D721Med (cell line): Measurements from ENCODE around the gene TICAM1.
"Not testable (repeated sequence)": the region's sequence is repeated elsewhere in the genome, so short reads cannot be mapped to it uniquely, and the experiment has no call there.

Experiments used
- DNase-seq: peaks from one replicate; pipeline ENCODE4 v3.0.0; 2011; ENCODE audit warnings: low spot score; ENCODE audit not compliant: insufficient read length
- FAIRE-seq: peaks from 2 replicates; lab custom pipeline; 2011; peaks lifted over from hg19 to GRCh38; lab: Jason Lieb, UNC
- TF ChIP-seq, protein P1 (sequence below): IDR thresholded peaks from 2 replicates; pipeline ENCODE4 v1.5.1; 2012; ENCODE audit warnings: mild to moderate bottlenecking, control low read depth; ENCODE audit not compliant: insufficient read depth; ENCODE audit errors: missing control alignments

The TICAM1 gene

DNA sequence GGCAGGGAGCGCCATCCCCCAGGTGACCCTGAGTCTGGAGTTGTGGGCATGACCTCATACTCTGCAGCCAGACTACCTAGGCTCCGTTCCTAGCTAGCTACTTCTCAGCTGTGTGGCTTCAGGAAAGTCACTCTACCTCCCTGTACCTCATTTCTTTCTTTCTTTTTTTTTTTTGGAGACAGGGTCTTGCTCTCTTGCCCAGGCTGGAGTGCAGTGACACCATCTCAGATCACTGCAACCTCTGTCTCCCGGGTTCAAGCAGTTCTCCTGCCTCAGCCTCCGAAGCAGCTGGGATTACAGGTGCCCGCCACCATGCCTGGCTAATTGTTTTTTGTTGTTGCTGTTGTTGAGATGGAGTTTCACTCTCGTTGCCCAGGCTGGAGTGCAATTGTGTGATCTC, 21.0 kb upstream of the TICAM1 start:
- FAIRE-seq (no peak), DNase-seq (no peak)
- TF ChIP-seq, protein P1, sequence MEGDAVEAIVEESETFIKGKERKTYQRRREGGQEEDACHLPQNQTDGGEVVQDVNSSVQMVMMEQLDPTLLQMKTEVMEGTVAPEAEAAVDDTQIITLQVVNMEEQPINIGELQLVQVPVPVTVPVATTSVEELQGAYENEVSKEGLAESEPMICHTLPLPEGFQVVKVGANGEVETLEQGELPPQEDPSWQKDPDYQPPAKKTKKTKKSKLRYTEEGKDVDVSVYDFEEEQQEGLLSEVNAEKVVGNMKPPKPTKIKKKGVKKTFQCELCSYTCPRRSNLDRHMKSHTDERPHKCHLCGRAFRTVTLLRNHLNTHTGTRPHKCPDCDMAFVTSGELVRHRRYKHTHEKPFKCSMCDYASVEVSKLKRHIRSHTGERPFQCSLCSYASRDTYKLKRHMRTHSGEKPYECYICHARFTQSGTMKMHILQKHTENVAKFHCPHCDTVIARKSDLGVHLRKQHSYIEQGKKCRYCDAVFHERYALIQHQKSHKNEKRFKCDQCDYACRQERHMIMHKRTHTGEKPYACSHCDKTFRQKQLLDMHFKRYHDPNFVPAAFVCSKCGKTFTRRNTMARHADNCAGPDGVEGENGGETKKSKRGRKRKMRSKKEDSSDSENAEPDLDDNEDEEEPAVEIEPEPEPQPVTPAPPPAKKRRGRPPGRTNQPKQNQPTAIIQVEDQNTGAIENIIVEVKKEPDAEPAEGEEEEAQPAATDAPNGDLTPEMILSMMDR: no peak

DNA sequence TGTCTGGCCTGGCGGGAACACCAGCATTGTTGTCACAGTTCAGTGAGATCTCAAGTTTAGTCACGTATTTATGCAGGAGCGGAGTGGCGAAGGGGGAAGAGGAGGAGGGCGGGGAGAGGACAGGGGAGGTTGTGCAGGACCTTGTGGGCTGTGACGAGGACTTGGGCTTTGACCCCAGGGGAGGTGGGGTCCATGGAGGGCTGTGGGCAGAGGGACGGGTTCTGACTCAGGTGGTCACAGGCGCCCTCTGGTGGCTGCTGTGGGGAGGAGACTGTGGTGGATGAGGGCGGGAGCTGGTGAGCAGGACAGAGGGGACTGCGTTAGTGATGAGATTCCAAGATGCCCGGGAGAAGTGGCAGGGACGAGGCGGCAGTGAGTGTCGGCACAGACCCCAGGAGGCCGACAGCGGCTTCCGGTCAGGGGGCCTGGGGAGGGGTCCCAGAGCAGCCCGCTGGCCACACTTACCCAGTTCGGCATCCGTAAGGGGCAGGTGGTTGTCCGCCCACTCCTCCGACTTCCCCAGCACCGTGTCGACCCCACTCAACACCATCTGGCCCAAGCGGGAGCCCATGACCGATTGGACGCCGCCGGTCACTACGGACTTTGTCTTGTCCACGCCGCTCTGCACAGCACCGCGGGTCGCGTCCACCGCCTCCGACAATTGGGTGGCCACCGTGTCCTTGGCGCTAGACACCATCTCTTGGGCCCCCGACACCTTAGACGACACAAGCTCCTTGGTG, 20.2 kb upstream of the TICAM1 start:
- FAIRE-seq (no peak), DNase-seq (peak; percentile 98)
- TF ChIP-seq, protein P1: peak; percentile 84

DNA sequence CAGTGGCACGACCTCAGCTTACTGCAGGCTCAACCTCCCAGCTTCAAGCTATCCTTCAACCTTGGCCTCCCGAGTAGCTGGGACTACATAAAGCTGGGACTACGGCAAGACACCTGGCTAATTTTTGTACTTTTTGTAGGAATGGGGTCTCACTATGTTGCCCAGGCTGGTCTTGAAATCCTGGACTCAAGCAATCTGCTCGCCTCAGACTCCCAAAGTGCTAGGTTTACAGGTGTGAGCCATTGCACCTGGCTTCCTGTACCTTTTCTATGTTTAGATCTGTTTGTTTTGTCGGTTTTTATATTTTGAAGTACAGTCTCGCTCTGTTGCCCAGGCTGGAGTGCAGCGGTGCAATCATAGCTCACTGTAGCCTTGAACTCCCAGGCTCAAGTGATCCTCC, 17.5 kb upstream of the TICAM1 start:
- FAIRE-seq (no peak), DNase-seq (no peak)
- TF ChIP-seq, protein P1: no peak

DNA sequence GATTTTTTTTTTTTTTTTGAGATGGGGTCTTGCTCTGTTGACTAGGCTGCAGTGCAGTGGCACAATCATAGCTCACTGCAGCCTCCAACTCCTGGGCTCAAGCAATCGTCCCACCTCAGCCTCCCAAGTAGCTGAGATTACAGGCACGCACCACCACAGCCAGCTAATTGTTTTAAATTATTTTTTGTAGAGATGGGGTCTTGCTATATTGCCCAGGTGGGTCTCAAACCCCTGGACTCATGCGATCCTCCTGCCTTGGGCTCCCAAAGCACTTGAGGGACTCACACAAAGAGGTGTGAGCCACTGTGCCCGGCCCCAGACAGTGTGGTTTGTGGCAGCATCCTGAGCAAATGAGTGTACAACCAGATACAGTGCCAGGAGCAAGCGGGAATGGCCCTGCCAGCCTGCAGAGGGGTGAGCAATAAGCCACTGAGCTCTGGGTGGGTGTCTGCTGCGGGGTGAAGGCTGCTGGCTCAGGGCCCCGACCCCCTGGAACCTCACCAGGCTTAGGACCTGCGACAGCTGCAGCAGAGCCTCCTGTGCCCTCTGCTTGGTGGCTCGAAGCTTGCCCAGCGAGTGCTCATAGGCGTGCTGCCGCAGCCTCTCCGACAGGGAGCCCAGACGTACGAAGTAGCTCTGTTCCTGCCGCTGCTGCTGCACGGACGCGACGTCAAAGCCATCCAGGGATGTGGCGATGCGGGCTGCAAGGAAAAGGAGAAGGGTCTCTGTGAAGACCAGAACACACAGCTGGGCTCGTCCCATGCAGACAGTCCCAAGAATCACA, 15.9 kb upstream of the TICAM1 start:
- FAIRE-seq: no peak
- TF ChIP-seq, protein P1: no peak
- DNase-seq: no peak

DNA sequence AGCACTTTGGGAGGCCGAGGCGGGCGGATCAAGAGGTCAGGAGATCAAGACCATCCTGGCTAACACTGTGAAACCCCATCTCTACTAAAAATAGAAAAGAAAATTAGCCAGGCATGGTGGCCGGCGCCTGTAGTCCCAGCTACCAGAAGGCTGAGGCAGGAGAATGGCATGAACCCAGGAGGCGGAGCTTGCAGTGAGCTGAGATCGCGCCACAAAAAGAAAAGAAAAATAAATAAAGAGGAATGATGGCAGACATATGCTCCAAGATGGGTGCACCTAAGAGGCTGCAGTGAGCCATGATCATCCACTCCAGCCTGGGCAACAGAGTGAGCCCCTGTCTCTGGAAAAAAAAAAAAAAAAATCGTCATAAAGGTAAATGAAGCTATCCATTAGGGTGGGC, 14.5 kb upstream of the TICAM1 start:
- FAIRE-seq: not testable (repeated sequence)

DNA sequence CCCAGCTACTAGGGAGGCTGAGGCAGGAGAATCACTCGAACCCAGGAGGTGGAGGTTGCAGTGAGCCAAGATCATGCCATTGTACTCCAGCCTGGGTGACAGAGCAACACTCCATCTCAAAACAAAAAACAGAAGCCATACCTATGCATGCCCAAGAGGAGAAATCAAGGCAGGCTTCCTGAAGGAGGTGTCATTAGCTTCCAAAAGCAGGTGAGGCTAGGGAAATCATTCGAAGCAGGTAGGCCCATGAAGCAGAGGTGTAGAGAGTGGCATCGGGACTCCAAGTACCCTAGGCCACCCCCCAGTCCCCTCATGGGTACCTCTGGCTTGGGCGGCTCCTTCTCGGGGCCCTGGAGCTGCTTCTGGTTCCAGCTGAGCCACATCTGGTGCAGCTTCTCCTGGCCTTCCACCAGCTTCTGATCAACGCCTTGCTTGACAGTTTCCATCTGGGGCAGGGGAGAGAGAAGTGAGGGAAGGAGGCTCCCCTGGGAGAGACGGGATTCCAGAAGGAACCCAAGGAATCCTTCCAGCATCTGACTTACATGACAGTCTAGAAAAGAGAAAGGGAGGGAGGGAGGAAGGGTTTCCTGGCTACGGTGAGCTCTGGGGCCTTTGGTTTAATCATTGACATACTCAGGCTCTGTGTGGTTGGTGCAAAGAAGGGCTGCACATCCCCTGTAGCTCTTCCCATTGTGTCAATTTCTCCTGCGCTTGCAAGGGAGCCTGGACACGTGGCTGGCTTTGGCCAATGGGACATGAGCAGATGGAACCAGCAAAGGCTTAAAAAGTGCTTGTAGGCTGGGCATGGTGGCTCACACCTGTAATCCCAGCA, 13.1 kb upstream of the TICAM1 start:
- no peak for FAIRE-seq
- DNase-seq: no peak
- TF ChIP-seq, protein P1: no peak

More for the DNA sequence above, 14.5 kb upstream of the TICAM1 start:
- DNase-seq: not testable (repeated sequence)

DNA sequence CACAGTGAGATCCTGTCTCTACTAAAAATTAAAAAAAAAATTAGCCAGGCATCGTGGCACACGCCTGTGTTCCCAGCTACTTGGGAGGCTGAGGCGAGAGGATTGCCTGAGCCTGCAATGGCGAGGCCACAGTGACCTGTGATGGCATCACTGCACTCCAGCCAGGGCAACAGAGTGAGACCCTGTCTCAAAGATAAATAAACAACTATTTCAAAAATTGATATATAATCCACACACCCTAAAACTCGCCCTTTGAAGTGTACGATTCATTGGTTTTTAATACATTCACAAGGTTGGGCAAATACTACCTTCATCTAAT, 12.1 kb upstream of the TICAM1 start:
- TF ChIP-seq, protein P1: no peak
- DNase-seq: no peak
- no peak for FAIRE-seq
